Gastroesophageal sphincter (tissue), 3 donors: ENCODE data around the gene HEXA.

Experiments used
- EP300 ChIP-seq: sonication (generic); formaldehyde crosslinking; IDR thresholded peaks from one replicate; pipeline ENCODE4 v1.6.1; 2017; ENCODE audit warnings: antibody characterized with exemption, mild to moderate bottlenecking
- POLR2A ChIP-seq, 2 donors: fragments of 450-650 bp; IDR thresholded peaks; one replicate each; pipeline ENCODE4 v1.6.1; 2017; ENCODE audit warnings: antibody characterized with exemption in 2 of 2, mild to moderate bottlenecking in 2 of 2, moderate library complexity in 1 of 2
- TF ChIP-seq, protein P1 (sequence below), 4 experiments: fragments of 200-600 bp in 2 of 4; fragments of 450-650 bp in 2 of 4; sonication (generic) in 1 of 4; IDR thresholded peaks; one replicate each; pipeline ENCODE4 v1.5.1; 2017 to 2019; ENCODE audit warnings: antibody characterized with exemption in 4 of 4, mild to moderate bottlenecking in 2 of 4, moderate library complexity in 2 of 4

DNA sequence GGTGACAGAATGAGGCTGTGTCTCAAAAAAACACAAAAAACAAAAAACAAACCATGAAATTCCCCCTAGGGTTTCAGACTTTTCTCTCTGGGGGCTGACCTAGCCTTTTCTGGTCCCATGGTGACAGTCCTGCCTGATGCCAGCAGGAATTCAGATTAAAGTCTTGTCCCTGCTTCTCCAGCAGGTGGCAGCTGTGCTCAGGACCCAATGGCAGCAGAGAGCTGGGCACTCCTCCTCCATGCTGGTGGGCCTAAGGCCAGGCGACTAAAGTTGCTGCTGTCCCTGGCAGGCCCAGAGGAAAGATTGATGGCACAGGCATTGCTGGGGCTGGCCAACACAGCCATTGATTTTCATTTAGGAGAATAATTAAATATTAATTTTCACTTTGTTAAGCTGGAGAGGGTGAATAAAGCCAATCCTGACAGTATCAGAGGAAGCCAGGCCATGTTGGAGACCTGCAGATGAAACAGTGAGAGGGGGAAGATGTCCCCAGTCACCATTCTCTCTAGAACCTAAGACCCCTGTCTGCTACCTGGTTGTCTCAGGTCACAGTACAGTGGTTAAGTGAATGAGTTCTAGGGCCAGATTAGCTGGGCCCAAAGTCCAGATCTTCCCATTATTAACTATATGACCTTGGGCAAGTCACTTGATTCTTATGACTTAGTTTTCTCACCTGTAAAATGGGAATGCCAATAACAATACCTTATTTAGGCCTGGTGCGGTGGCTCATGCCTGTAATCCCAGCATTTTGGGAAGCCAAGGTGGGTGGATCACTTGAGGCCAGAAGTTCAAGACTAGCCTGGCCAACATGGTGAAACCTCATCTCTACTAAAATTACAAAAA, 63.0 kb downstream of the HEXA start:
- TF ChIP-seq, protein P1, sequence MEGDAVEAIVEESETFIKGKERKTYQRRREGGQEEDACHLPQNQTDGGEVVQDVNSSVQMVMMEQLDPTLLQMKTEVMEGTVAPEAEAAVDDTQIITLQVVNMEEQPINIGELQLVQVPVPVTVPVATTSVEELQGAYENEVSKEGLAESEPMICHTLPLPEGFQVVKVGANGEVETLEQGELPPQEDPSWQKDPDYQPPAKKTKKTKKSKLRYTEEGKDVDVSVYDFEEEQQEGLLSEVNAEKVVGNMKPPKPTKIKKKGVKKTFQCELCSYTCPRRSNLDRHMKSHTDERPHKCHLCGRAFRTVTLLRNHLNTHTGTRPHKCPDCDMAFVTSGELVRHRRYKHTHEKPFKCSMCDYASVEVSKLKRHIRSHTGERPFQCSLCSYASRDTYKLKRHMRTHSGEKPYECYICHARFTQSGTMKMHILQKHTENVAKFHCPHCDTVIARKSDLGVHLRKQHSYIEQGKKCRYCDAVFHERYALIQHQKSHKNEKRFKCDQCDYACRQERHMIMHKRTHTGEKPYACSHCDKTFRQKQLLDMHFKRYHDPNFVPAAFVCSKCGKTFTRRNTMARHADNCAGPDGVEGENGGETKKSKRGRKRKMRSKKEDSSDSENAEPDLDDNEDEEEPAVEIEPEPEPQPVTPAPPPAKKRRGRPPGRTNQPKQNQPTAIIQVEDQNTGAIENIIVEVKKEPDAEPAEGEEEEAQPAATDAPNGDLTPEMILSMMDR (IDR thresholded peaks at IDR 0.05): peak in 3 of 4 experiments; percentile 61 to 68 (median 63)
- TF ChIP-seq POLR2A (IDR thresholded peaks at IDR 0.05) (no peak), EP300 (no peak)
